GM23248 (cell line): ENCODE measurements around the gene LHX1. TPM values are rescaled to one million over a fixed set of nuclear protein-coding genes. Genes with fewer than 3 reads are reported as not detected.

Experiments
- DNase-seq: peaks from one replicate; pipeline ENCODE4 v3.0.0-alpha.2; 2015
- H2AFZ ChIP-seq: fragments of 200-600 bp; sonication (generic); 2 replicates; pipeline ENCODE4 v1.6.1; 2016; ENCODE audit warnings: antibody characterized with exemption
- H3F3A ChIP-seq: fragments of 200-600 bp; sonication (generic); 2 replicates; pipeline ENCODE4 v1.6.1; 2016; ENCODE audit warnings: mild to moderate bottlenecking, antibody characterized with exemption, mixed run types; ENCODE audit not compliant: insufficient read depth
- H3K27ac ChIP-seq: fragments of 200-600 bp; sonication (generic); 2 replicates; pipeline ENCODE4 v1.5.1; 2016; ENCODE audit warnings: mild to moderate bottlenecking
- H3K27me3 ChIP-seq: fragments of 200-600 bp; sonication (generic); replicated peaks from 2 replicates; pipeline ENCODE4 v1.6.1; 2016; ENCODE audit warnings: mild to moderate bottlenecking; ENCODE audit not compliant: insufficient read depth
- H3K36me3 ChIP-seq: fragments of 200-600 bp; sonication (generic); 2 replicates; pipeline ENCODE4 v1.6.1; 2016; ENCODE audit warnings: low read depth, mild to moderate bottlenecking
- H3K4me1 ChIP-seq: fragments of 200-600 bp; sonication (generic); 2 replicates; pipeline ENCODE4 v1.6.1; 2016; ENCODE audit warnings: mild to moderate bottlenecking; ENCODE audit not compliant: insufficient read depth
- H3K4me2 ChIP-seq: fragments of 200-600 bp; sonication (generic); one replicate; pipeline ENCODE4 v1.6.1; 2016; ENCODE audit warnings: mild to moderate bottlenecking; ENCODE audit not compliant: unreplicated experiment
- H3K4me3 ChIP-seq: fragments of 200-600 bp; sonication (generic); 2 replicates; pipeline ENCODE4 v1.5.1; 2016; ENCODE audit warnings: mild to moderate bottlenecking
- H3K79me2 ChIP-seq: fragments of 200-600 bp; sonication (generic); 2 replicates; pipeline ENCODE4 v1.6.1; 2016; ENCODE audit warnings: mild to moderate bottlenecking; ENCODE audit not compliant: insufficient read depth
- H3K9ac ChIP-seq: fragments of 200-600 bp; sonication (generic); 2 replicates; pipeline ENCODE4 v1.6.1; 2016; ENCODE audit warnings: mild to moderate bottlenecking
- H3K9me2 ChIP-seq: fragments of 200-600 bp; sonication (generic); 2 replicates; pipeline ENCODE4 v1.6.1; 2016; ENCODE audit warnings: mixed run types, mild to moderate bottlenecking, moderate library complexity; ENCODE audit not compliant: insufficient read depth
- H3K9me3 ChIP-seq: fragments of 200-600 bp; sonication (generic); one replicate; pipeline ENCODE4 v1.6.1; 2017; ENCODE audit warnings: low read depth
- H4K20me1 ChIP-seq: fragments of 200-600 bp; sonication (generic); 2 replicates; pipeline ENCODE4 v1.6.0; 2016; ENCODE audit not compliant: insufficient read depth
- EZH2 ChIP-seq: fragments of 200-600 bp; sonication (generic); IDR thresholded peaks from 2 replicates; pipeline ENCODE4 v1.6.1; 2018; ENCODE audit warnings: antibody characterized with exemption, mild to moderate bottlenecking; ENCODE audit not compliant: insufficient read depth, poor library complexity, severe bottlenecking
- EZH2phosphoT487 ChIP-seq: fragments of 200-600 bp; sonication (generic); IDR thresholded peaks from 2 replicates; pipeline ENCODE4 v1.6.1; 2018; ENCODE audit warnings: antibody characterized with exemption, moderate library complexity, mild to moderate bottlenecking, low read depth; ENCODE audit not compliant: insufficient read depth
- WGBS, 2 experiments: methylation state at CpG; one replicate each; pipeline ENCODE4 v1.1.6; 2015 to 2017; ENCODE audit warnings: low lambda C conversion rate in 2 of 2, low coverage in 1 of 2; ENCODE audit errors: missing lambda C conversion rate in 2 of 2; 5-methylcytosine and 5-hydroxymethylcytosine counted together
- in situ Hi-C: fragments of 300-500 bp; cut with MboI; formaldehyde crosslinking; loops from 2 replicates; pipeline ENCODE4 v1.15.0; 2020
- polyA plus RNA-seq: library from polyadenylated mRNA; unstranded; fragments of >200 nt; fragmentation: Nextera tagmentation; extraction: Ambion mirVana; gene quantifications from 2 replicates; pipeline ENCODE4 v1.2.1, GENCODE V29; 2016
- total RNA-seq: library from RNA; depleted of rRNA; stranded (reverse); fragments of >200 nt; shearing (Covaris generic); gene quantifications from 2 replicates; pipeline ENCODE4 v1.2.3, GENCODE V29; 2014

The LHX1 gene
- total and polyA plus RNA-seq, 2 experiments from 2014 or later = not detected

GRCh38 chr17:36949461-36949927, 12.2 kb downstream of the LHX1 start:
- H3K27ac ChIP-seq = peak overlapping the region; percentile 91
- H3K36me3 ChIP-seq = peaks cover 17% of the 10 kb centered on the region; the same call in 1 of the 2 replicates
- 3 to 4% methylated on average over 9 of the region's 9 CpGs for WGBS, 2 experiments
- peak overlapping the region; percentile 95 for H3K9ac ChIP-seq
- H3K4me2 ChIP-seq = peak overlapping the region; percentile 95
- in situ Hi-C loops = no loop called here
- H3K79me2 ChIP-seq = peaks cover 32% of the 10 kb centered on the region
- H2AFZ ChIP-seq = peak overlapping the region; percentile 88
- H3K27me3 ChIP-seq = peaks cover 34% of the 10 kb centered on the region
- no peak for TF ChIP-seq EZH2
- TF ChIP-seq EZH2phosphoT487 = no peak
- no peaks in the 10 kb centered on the region for H3K9me2 ChIP-seq
- no peak for DNase-seq
- H3K4me1 ChIP-seq = peaks cover 11% of the 10 kb centered on the region; the same call in 1 of the 2 replicates
- H3K4me3 ChIP-seq = peak overlapping the region; percentile 82
- no peaks in the 10 kb centered on the region for H3K9me3 ChIP-seq
- no peaks in the 10 kb centered on the region for H4K20me1 ChIP-seq
- no peaks in the 10 kb centered on the region; the same call in 1 of the 2 replicates for H3F3A ChIP-seq

- no peak for DNase-seq
- in situ Hi-C loops = no loop called here
- Histone ChIP-seq H3K36me3 (peaks cover 19% of the 10 kb centered on the region; the same call in 1 of the 2 replicates), H3K9me2 (no peaks in the 10 kb centered on the region), H3F3A (no peaks in the 10 kb centered on the region; the same call in 1 of the 2 replicates), H4K20me1 (no peaks in the 10 kb centered on the region), H3K9ac (peak overlapping the region; percentile 95), H3K4me3 (peak overlapping the region; percentile 82), H2AFZ (peak overlapping the region; percentile 88), H3K79me2 (peaks cover 32% of the 10 kb centered on the region), H3K4me1 (peaks cover 11% of the 10 kb centered on the region; the same call in 1 of the 2 replicates), H3K27ac (peak overlapping the region; percentile 91), H3K9me3 (no peaks in the 10 kb centered on the region), H3K4me2 (peak overlapping the region; percentile 95), H3K27me3 (peaks cover 29% of the 10 kb centered on the region)
- TF ChIP-seq EZH2 (no peak), EZH2phosphoT487 (no peak)
- 73 to 80% methylated on average over 8 of the region's 8 CpGs for WGBS, 2 experiments
Measured at GRCh38 chr17:36950027-36950426, 12.8 kb downstream of the LHX1 start.

GRCh38 chr17:36951084-36951789, 14.0 kb downstream of the LHX1 start:
- in situ Hi-C loops = no loop called here
- Histone ChIP-seq H3K27me3 (peaks cover 17% of the 10 kb centered on the region), H3K4me3 (no peak overlapping the region), H3K36me3 (peaks cover 25% of the 10 kb centered on the region; the same call in 1 of the 2 replicates), H3K9me3 (no peaks in the 10 kb centered on the region), H3K27ac (no peak overlapping the region), H3K9ac (no peak overlapping the region), H3K9me2 (no peaks in the 10 kb centered on the region), H3F3A (no peaks in the 10 kb centered on the region; the same call in 1 of the 2 replicates), H4K20me1 (no peaks in the 10 kb centered on the region), H3K4me2 (no peak overlapping the region), H3K4me1 (peaks cover 11% of the 10 kb centered on the region; the same call in 1 of the 2 replicates), H3K79me2 (peaks cover 32% of the 10 kb centered on the region), H2AFZ (no peak overlapping the region)
- 96% methylated on average over 5 of the region's 5 CpGs for WGBS, 2 experiments
- no peak for DNase-seq
- TF ChIP-seq EZH2 (no peak), EZH2phosphoT487 (no peak)

- Histone ChIP-seq H3K4me3 (no peak overlapping the region), H3K27ac (no peak overlapping the region), H3F3A (no peaks in the 10 kb centered on the region), H3K36me3 (no peaks in the 10 kb centered on the region), H3K79me2 (peaks cover 84% of the 10 kb centered on the region), H2AFZ (no peak overlapping the region), H3K27me3 (no peaks in the 10 kb centered on the region), H3K9me3 (no peaks in the 10 kb centered on the region), H3K4me2 (no peak overlapping the region), H3K9ac (no peak overlapping the region), H4K20me1 (no peaks in the 10 kb centered on the region; the same call in 1 of the 2 replicates), H3K4me1 (no peaks in the 10 kb centered on the region), H3K9me2 (no peaks in the 10 kb centered on the region)
- in situ Hi-C loops = no loop called here
- TF ChIP-seq EZH2 (no peak), EZH2phosphoT487 (no peak)
- 66 to 72% methylated on average over 4 of the region's 4 CpGs for WGBS, 2 experiments
- no peak for DNase-seq
Measured at GRCh38 chr17:36971508-36971907, 34.2 kb downstream of the LHX1 start.
